RKO (cell line): ENCODE results near the gene REG4.
"Not testable (repeated sequence)": the region's sequence is repeated elsewhere in the genome, so short reads cannot be mapped to it uniquely, and the experiment has no call there.

Experiments used
- DNase-seq: peaks from one replicate; pipeline ENCODE4 v3.0.0-alpha.2; 2016; ENCODE audit warnings: low spot score

REG4 gene

GRCh38 chr1:119811387-119811786 lies at the start of gene REG4:
Gene REG4, minus strand, starts transcription at chr1:119811460. Its CDS starts 2,691 bp downstream, at chr1:119808769.
- DNase-seq: no peak

DNA sequence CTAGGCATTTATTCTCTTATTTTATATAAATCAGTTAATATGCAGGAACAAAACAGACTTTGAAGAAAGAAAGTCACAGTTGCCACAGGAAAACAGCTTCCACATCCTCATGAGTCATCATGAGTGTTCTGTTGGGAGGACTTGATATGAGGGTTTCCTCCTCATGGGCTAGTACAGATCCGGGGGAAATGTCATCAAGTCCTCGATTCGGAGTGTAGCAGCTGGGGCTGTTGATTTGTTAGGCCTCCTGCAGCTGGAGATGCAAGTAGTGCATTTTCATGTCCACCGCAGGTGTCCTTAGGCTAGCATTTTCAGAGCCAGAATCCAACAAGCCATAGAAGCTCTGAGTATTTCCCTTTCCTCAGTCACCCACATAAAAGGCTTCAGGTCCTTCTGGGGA lies 48.4 kb upstream of the REG4 start:
- DNase-seq: peak; percentile 81

DNA sequence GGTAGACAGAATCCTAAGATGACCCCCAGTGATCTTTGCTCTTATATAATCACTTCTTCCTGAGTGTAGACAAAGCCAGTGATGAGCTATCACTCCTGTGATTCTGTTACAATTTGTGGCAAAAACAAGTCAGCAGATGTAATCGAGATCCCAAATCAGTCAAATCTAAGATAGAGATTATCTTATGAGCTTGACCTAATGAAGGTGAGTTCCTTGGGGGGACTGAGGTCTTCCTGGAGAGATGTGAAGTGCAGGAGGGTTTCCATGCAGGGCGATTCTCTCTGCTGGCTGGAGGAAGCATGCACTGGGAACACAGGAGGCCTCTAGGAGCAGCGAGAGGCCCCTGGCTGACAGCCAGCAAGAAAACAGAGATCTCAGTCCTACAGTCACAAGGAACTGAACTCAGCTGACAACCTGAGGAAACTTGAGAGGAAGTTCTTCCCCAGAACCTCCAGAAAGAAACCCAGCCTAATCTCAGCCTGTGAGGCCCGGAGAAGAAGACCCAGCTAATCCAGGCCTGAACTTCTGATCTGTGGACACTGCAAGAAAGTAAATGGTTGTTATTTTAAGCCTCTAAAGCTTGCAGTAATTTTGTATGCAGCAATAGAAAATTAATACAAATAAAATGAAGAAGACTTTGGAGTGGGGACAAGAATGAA lies 47.4 kb upstream of the REG4 start:
- not testable (repeated sequence) for DNase-seq

- no peak for DNase-seq
These were observed 46.9 kb upstream of the REG4 start for GRCh38 chr1:119858126-119858525.

DNA sequence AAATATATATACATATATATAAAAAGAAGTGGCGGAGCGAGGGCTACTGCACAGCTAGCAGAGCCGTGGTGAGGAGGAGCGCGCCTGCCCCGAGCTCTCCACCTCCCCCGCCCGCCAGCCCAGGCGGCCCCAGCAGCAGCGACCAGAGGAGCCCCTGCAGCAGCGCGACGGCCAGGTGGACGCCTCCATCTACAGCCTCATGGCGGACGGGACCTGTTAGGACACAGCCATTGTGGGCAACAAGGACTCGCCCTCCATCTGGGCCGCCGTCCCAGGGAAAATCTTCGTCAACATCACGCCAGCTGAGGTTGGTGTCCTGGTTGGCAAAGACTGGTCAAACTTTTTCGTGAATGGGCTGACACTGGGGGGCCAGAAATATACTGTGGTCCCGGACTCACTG lies 41.9 kb upstream of the REG4 start:
- no peak for DNase-seq

- not testable (repeated sequence) for DNase-seq
These were observed 32.9 kb upstream of the REG4 start for GRCh38 chr1:119844206-119844605.

GRCh38 chr1:119841306-119841705 lies 30.0 kb upstream of the REG4 start:
- DNase-seq: no peak

- no peak for DNase-seq
These were observed 29.5 kb upstream of the REG4 start for GRCh38 chr1:119840745-119841144.

DNA sequence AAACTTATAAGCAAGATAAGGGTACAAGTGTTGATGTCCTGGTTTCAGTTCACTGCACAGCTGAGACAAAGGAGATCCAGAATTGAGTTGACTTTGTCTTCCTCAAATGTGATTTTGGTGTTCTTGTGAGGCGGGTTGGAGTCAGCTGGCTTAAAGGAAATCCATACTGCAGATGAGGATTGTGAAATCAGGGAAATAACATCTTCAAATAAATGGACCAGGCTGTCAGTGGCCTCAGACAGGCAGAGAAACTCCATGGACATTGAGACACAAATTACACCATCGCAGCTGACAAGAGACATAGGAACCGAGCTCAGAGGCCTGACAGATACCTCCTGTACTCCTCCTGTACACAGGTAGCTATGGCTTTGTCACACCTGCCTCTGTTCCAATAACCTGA lies 27.0 kb upstream of the REG4 start:
- no peak for DNase-seq

- DNase-seq: no peak
These were observed 23.7 kb upstream of the REG4 start for GRCh38 chr1:119834990-119835389.

DNA sequence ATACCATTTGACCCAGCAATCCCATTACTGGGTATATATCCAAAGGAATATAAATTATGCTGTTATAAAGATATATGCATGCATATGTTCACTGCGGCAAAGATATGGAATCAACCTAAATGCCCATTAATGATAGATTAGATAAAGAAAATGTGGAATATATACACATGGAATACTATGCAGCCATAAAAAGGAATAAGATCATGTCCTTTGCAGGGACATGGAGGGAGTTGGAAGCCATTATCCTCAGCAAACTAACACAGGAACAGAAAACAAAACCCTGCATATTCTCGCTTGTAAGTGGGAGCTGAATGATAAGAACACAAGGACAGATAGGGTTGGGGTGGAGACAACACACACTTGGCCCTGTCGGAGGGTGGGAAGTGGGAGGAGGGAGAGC lies 19.8 kb upstream of the REG4 start:
- no peak for DNase-seq

DNA sequence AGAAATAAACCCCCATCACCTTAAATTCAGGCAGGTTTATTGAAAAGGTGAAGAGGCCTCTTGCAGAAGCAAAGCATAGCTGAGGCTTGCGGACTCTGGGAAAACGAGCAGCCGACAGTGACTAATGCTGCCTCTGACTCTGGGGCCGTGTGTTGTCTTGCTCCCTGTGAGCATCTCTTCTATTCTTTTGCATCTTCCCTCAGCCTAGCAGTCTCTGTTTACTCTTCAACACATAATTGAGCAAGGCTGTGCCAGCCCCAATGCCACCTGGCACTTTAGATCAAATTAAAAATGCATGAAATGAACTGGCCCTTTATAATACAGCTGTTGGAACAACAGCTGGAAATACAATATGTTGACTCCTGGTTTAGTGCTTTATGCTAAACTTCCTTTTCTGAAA lies 18.4 kb upstream of the REG4 start:
- DNase-seq: no peak

DNA sequence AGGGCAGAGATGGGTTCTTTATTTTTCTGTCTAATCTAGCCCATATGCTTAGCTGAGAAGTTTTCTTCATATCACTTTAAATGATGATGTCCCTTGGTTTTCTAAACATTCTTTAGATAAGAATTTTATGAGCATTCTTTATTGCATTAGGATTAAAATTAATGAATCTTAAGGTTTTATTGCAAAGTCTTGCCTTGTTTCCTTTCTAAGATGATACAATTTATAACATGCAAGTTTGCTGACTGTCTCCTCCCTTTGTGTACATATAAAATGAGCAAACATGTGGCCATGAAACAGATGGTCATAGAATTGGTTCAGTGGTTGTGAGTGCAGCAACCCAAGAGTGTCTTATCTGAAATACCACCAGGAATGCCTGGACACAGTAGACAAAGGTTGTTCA lies 17.7 kb upstream of the REG4 start:
- DNase-seq: not testable (repeated sequence)

- DNase-seq: no peak
These were observed 17.0 kb upstream of the REG4 start for GRCh38 chr1:119828266-119828665.

DNA sequence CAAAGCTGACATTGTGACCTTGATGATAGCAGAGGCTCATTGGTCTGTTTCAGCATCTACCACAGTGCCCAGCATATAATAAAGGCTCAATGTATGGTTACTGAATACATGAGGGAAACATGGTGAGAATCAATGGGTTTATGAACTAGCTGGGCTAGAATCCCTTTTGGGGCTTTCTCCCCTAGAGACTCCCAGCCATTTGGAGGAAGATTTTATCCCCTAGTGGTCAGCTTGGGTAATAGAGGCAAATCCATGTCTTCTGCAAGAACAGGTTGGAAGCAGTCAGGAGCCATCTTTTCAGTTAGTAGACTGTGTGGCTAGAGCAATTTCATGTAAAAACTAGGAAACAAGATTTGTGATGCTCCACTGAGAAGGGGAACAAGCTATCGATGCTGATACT lies 15.8 kb upstream of the REG4 start:
- DNase-seq: peak; percentile 30

DNA sequence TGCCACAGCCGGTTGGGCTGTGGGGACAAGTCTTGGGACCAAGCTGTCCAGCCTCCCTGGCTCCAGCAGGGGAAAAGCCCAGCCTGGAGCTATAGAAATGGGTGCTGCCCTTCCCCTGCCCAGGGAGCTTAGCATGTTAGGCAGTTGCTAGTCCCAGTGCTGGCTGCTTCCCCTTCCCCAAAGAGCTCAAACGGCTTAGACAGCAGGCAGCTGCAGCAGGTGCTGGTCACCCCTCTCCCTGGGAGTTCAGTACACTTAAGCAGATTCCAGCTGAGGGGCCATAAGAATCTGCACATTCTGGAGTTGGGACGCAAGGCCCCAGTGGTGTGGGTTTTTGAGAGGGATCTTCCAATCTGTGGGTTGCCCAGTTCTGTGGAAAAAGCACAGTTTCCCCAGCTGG lies 11.1 kb upstream of the REG4 start:
- no peak for DNase-seq

- no peak for DNase-seq
These were observed 6.9 kb upstream of the REG4 start for GRCh38 chr1:119818181-119818580.

- DNase-seq: peak; percentile 24
These were observed 5.1 kb upstream of the REG4 start for GRCh38 chr1:119816407-119816806.

- no peak for DNase-seq
These were observed 4.7 kb upstream of the REG4 start for GRCh38 chr1:119815928-119816327.

GRCh38 chr1:119815361-119815760 lies 4.1 kb upstream of the REG4 start:
- no peak for DNase-seq

- no peak for DNase-seq
These were observed 3.0 kb upstream of the REG4 start for GRCh38 chr1:119814288-119814687.

GRCh38 chr1:119811985-119812557 lies 811 bp upstream of the REG4 start:
- no peak for DNase-seq

GRCh38 chr1:119808972-119809550 lies 2.2 kb downstream of the REG4 start:
- DNase-seq: peak; percentile 75

GRCh38 chr1:119808491-119808890 lies 2.8 kb downstream of the REG4 start:
- DNase-seq: no peak
